Stimulated activated naive B cell treated with anti-CD40 and anti-IgM and Interleukin-4, amounts not matched to agents 10 μg/mL and 1 μg/mL and 100 μg/mL, for 72 hours (primary cell): ENCODE measurements around the gene DHPS.
A peak's percentile ranks its signal among the peaks of the same experiment; 100 is the strongest.

Source experiments
- ATAC-seq, 2 donors: fragments of 150-1000 bp; cut with Tn5 transposase; replicated peaks; 2 replicates each; pipeline ENCODE4 v1.10.0; 2021; ENCODE audit warnings: moderate library complexity in 1 of 2
- DNase-seq: peaks from one replicate; pipeline ENCODE4 v3.0.0; 2021
- H3K27ac Mint-ChIP-seq: one replicate; pipeline ENCODE4 v1.8.0; 2022; ENCODE audit warnings: mild to moderate bottlenecking, mixed read lengths
- H3K27me3 Mint-ChIP-seq, 2 donors: one replicate each; pipeline ENCODE4 v1.8.0; 2022; ENCODE audit warnings: mixed read lengths in 2 of 2
- H3K36me3 Mint-ChIP-seq, 2 donors: one replicate each; pipeline ENCODE4 v1.8.0; 2022; ENCODE audit warnings: mixed read lengths in 2 of 2, mild to moderate bottlenecking in 1 of 2
- H3K4me1 Mint-ChIP-seq, 2 donors: one replicate each; pipeline ENCODE4 v1.8.0; 2022; ENCODE audit warnings: mixed read lengths in 2 of 2, mild to moderate bottlenecking in 1 of 2
- H3K4me3 Mint-ChIP-seq, 2 donors: one replicate each; pipeline ENCODE4 v1.8.0; 2022; ENCODE audit warnings: mild to moderate bottlenecking in 2 of 2, mixed read lengths in 2 of 2, moderate library complexity in 1 of 2
- H3K9me3 Mint-ChIP-seq, 2 donors: one replicate each; pipeline ENCODE4 v1.8.0; 2022; ENCODE audit warnings: mixed read lengths in 2 of 2, mild to moderate bottlenecking in 1 of 2

The DHPS gene

DNA sequence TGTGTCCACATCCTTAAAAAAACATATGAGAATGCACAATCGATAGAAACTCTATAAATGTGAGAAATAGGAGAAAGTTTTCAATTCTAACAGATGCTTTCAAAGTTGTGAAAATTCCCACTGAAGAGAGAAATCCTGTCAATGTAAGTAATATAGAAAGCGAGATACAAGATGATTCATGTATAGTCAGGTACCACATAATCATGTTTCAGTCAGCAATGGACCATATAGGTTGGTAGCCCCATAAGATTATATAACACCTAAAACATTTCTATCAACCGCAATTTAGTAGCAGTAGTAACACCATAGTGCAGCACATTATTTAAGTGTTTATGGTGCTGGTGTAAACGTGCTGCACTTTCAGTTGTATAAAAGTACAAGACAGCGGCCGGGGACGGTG is 52.5 kb downstream of the DHPS start:
- Mint-ChIP-seq H3K9me3 (peaks cover 7 to 13% of the 10 kb centered on the region in 2 donors), H3K4me3 (no peak overlapping the region), H3K36me3 (peaks cover 56 to 64% of the 10 kb centered on the region in 2 donors), H3K27ac (peak overlapping the region; percentile 51), H3K27me3 (no peaks in the 10 kb centered on the region), H3K4me1 (no peaks in the 10 kb centered on the region)
- no peak for ATAC-seq
- DNase-seq: no peak

DNA sequence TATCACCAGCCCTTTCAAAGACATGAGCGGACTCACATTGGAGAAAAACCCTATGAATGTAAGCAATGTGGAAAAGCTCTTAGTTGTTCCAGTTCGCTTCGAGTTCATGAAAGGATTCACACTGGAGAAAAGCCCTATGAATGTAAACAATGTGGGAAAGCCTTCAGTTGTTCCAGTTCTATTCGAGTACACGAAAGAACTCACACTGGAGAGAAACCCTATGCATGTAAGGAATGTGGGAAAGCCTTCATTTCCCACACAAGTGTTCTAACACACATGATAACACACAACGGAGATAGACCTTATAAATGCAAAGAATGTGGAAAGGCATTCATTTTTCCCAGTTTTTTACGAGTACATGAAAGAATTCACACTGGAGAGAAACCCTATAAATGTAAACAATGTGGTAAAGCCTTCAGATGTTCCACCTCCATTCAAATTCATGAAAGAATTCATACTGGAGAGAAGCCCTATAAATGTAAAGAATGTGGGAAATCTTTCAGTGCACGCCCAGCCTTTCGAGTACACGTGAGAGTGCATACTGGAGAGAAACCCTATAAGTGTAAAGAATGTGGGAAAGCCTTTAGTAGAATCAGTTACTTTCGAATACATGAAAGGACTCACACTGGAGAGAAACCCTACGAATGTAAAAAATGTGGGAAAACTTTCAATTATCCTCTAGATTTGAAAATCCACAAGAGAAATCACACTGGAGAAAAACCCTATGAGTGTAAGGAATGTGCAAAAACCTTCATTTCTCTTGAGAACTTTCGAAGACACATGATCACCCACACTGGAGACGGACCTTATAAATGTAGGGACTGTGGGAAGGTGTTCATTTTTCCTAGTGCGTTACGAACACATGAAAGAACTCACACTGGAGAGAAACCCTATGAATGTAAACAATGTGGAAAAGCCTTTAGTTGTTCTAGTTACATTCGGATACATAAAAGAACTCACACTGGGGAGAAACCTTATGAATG is 53.3 kb downstream of the DHPS start:
- H3K4me3 Mint-ChIP-seq: no peak overlapping the region
- DNase-seq: no peak
- H3K27me3 Mint-ChIP-seq: no peaks in the 10 kb centered on the region
- peaks cover 50 to 59% of the 10 kb centered on the region in 2 donors for H3K36me3 Mint-ChIP-seq
- ATAC-seq: no peak
- H3K9me3 Mint-ChIP-seq: peaks cover 7 to 13% of the 10 kb centered on the region in 2 donors
- no peak overlapping the region for H3K27ac Mint-ChIP-seq
- peaks cover 0 to 3% of the 10 kb centered on the region in 2 donors for H3K4me1 Mint-ChIP-seq

DNA sequence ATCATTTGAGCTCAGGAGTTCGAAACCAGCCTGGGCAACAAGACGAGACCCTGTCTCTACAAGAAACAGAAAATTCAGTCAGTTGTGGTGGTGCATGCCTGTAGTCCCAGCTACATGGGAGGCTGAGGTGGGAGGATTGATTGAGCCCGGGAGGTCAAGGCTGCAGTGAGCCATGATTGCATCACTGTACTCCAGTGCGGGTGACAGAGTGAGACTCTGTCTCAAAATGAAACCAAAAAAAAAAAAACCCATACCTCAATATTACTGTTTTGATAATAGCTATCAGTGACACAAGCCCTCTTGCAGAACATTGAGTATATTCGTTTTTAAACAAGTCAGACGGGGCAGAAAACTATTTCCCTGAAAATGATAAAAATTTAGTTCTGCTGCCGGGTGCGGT is 54.7 kb downstream of the DHPS start:
- no peak for ATAC-seq
- peaks cover 7 to 13% of the 10 kb centered on the region in 2 donors for H3K9me3 Mint-ChIP-seq
- no peak overlapping the region for H3K4me3 Mint-ChIP-seq
- peaks cover 0 to 11% of the 10 kb centered on the region in 2 donors for H3K4me1 Mint-ChIP-seq
- no peaks in the 10 kb centered on the region for H3K27me3 Mint-ChIP-seq
- peak overlapping the region; percentile 14 for H3K27ac Mint-ChIP-seq
- DNase-seq: no peak
- peaks cover 44 to 60% of the 10 kb centered on the region in 2 donors for H3K36me3 Mint-ChIP-seq
